HCT116 (cell line): ENCODE measurements around the gene HHAT. TPM values are rescaled to one million over a fixed set of nuclear protein-coding genes. Genes with fewer than 3 reads are reported as not detected.

Source experiments
- ATAC-seq: fragments of 200-7000 bp; cut with Tn5 transposase; 2 replicates; pipeline ENCODE4 v1.9.1; 2020; ENCODE audit warnings: mild to moderate bottlenecking, moderate library complexity
- BruUV-seq: library from RNA; stranded (reverse); fragments of 400-500 nt; replicated peaks from 2 replicates; lab custom pipeline; 2021; lab: Mats Ljungman, UMichigan
- CTCF ChIA-PET: fragments of 300-600 bp; sonication (Branson Sonifier 250); formaldehyde crosslinking; loops from one replicate; lab custom pipeline; 2021; ENCODE audit warnings: antibody characterized with exemption; lab: Charles Lee
- POLR2A ChIA-PET: fragments of 300-600, 350-600 bp; sonication (Branson Sonifier 250); formaldehyde crosslinking; loops from one replicate; lab custom pipeline; 2021; ENCODE audit warnings: antibody characterized with exemption; lab: Charles Lee
- RAD21 ChIA-PET, 2 experiments: fragments of 300-600 bp; sonication (Branson Sonifier 250); formaldehyde crosslinking; loops; one replicate each; lab custom pipeline; 2023; ENCODE audit warnings: low total read pairs in 2 of 2; ENCODE audit not compliant: uncharacterized antibody in 2 of 2, unreplicated experiment in 2 of 2, low non-redundant PET in 1 of 2; lab: Charles Lee
- DNase-seq: peaks from one replicate; pipeline ENCODE4 v3.0.0-alpha.2; 2010; ENCODE audit warnings: low read depth, low spot score
- H2AFZ ChIP-seq: fragments of 200-600 bp; shearing (Covaris generic), sonication (generic); 2 replicates; pipeline ENCODE4 v1.6.1; 2017; ENCODE audit warnings: low read depth, mixed run types, mixed read lengths, antibody characterized with exemption, low read length; ENCODE audit not compliant: poor library complexity, severe bottlenecking
- H3K27ac ChIP-seq: 2 replicates; pipeline ENCODE4 v1.5.1; 2012; ENCODE audit warnings: low read depth, low read length
- H3K27me3 ChIP-seq: fragments of 200-600 bp; sonication (generic); 2 replicates; pipeline ENCODE4 v1.6.1; 2016; ENCODE audit warnings: mixed run types, low read length, mixed read lengths; ENCODE audit not compliant: insufficient read depth
- H3K36me3 ChIP-seq, 2 experiments: fragments of 200-500 bp in 1 of 2; fragments of 200-600 bp in 1 of 2; sonication (Bioruptor generic) in 1 of 2; sonication (generic) in 1 of 2; 2 replicates each; pipeline versions ENCODE4 v1.5.1 to v1.6.1; 2014 to 2016; ENCODE audit warnings: low read length in 2 of 2, inconsistent platforms in 1 of 2, mixed read lengths in 1 of 2, mixed run types in 1 of 2; ENCODE audit not compliant: insufficient read depth in 2 of 2, control insufficient read depth in 1 of 2
- H3K4me1 ChIP-seq, 2 experiments: fragments of 200-600 bp in 1 of 2; sonication (generic) in 1 of 2; 2 replicates each; pipeline versions ENCODE4 v1.5.1 to v1.6.1; 2012 to 2017; ENCODE audit warnings: low read length in 2 of 2, inconsistent platforms in 1 of 2, mild to moderate bottlenecking in 1 of 2, mixed read lengths in 1 of 2, mixed run types in 1 of 2, moderate library complexity in 1 of 2; ENCODE audit not compliant: insufficient read depth in 2 of 2, control insufficient read depth in 1 of 2
- H3K4me2 ChIP-seq: fragments of 200-600 bp; sonication (generic); 2 replicates; pipeline ENCODE4 v1.6.1; 2017; ENCODE audit warnings: mixed run types, low read length, mixed read lengths
- H3K4me3 ChIP-seq, 2 experiments: fragments of 200-600 bp in 1 of 2; sonication (generic) in 1 of 2; replicated peaks in 1 of 2; 2 replicates each; pipeline ENCODE4 v1.5.1; 2011 to 2016; ENCODE audit warnings: low read length in 2 of 2, control low read depth in 1 of 2, low read depth in 1 of 2, mild to moderate bottlenecking in 1 of 2, mixed read lengths in 1 of 2, mixed run types in 1 of 2
- H3K79me2 ChIP-seq: fragments of 200-600 bp; sonication (generic); 2 replicates; pipeline ENCODE4 v1.6.1; 2017; ENCODE audit warnings: mild to moderate bottlenecking, mixed run types, low read length, moderate library complexity, mixed read lengths; ENCODE audit not compliant: insufficient read depth
- H3K9ac ChIP-seq: fragments of 200-600 bp; sonication (generic); 2 replicates; pipeline ENCODE4 v1.6.1; 2016; ENCODE audit warnings: low read length, mixed read lengths
- H3K9me2 ChIP-seq: fragments of 200-600 bp; sonication (generic), shearing (Covaris generic); 2 replicates; pipeline ENCODE4 v1.6.1; 2017; ENCODE audit warnings: mixed run types, mild to moderate bottlenecking, moderate library complexity; ENCODE audit not compliant: insufficient read depth
- H3K9me3 ChIP-seq, 2 experiments: fragments of 200-500 bp in 1 of 2; fragments of 200-600 bp in 1 of 2; sonication (Bioruptor generic) in 1 of 2; sonication (generic) in 1 of 2; 2 replicates each; pipeline ENCODE4 v1.6.1; 2014 to 2017; ENCODE audit warnings: low read length in 2 of 2, mixed read lengths in 2 of 2, inconsistent platforms in 1 of 2, low read depth in 1 of 2, mild to moderate bottlenecking in 1 of 2, mixed run types in 1 of 2, moderate library complexity in 1 of 2; ENCODE audit not compliant: control insufficient read depth in 1 of 2, insufficient read depth in 1 of 2
- H4K20me1 ChIP-seq: fragments of 200-600 bp; sonication (generic), shearing (Covaris generic); 2 replicates; pipeline ENCODE4 v1.6.1; 2017; ENCODE audit warnings: mixed run types, mild to moderate bottlenecking, moderate library complexity; ENCODE audit not compliant: insufficient read depth
- CBX3 ChIP-seq: IDR thresholded peaks from 2 replicates; pipeline ENCODE4 v1.6.1; 2012; ENCODE audit warnings: low read depth
- EGR1 ChIP-seq: IDR thresholded peaks from 2 replicates; pipeline ENCODE4 v1.6.1; 2012; ENCODE audit warnings: low read depth
- EZH2phosphoT487 ChIP-seq: fragments of 200-600 bp; IDR thresholded peaks from 2 replicates; pipeline ENCODE4 v1.6.1; 2018; ENCODE audit warnings: antibody characterized with exemption, borderline replicate concordance
- FOSL1 ChIP-seq: IDR thresholded peaks from 2 replicates; pipeline ENCODE4 v1.6.1; 2012; ENCODE audit warnings: low read depth
- JUND ChIP-seq: IDR thresholded peaks from 2 replicates; pipeline ENCODE4 v1.6.1; 2012
- POLR2A ChIP-seq: IDR thresholded peaks from 2 replicates; pipeline ENCODE4 v1.7.0; 2011; ENCODE audit warnings: borderline replicate concordance; ENCODE audit not compliant: insufficient read depth, insufficient read length; ENCODE audit errors: extremely low read depth
- RAD21 ChIP-seq: IDR thresholded peaks from 2 replicates; pipeline ENCODE4 v1.6.1; 2012; ENCODE audit warnings: low read depth, mild to moderate bottlenecking
- SIN3A ChIP-seq: IDR thresholded peaks from 2 replicates; pipeline ENCODE4 v1.6.1; 2012; ENCODE audit warnings: low read depth
- SP1 ChIP-seq: IDR thresholded peaks from 2 replicates; pipeline ENCODE4 v1.6.1; 2012; ENCODE audit warnings: low read depth
- SRF ChIP-seq: IDR thresholded peaks from 2 replicates; pipeline ENCODE4 v1.6.1; 2012; ENCODE audit warnings: low read depth
- ZFX ChIP-seq: fragments of 450-650 bp; IDR thresholded peaks from 2 replicates; pipeline ENCODE4 v1.6.1; 2017
- ZNF274 ChIP-seq: fragments of 200-500 bp; sonication (Bioruptor generic); IDR thresholded peaks from 2 replicates; pipeline ENCODE4 v1.6.1; 2014; ENCODE audit warnings: mild to moderate bottlenecking, low read depth, low read length, inconsistent platforms
- intact Hi-C: fragments of 100-400 bp; cut with micrococcal nuclease; formaldehyde crosslinking; loops from 2 replicates; pipeline ENCODE4 v1.10.0; 2022
- total RNA-seq: library from RNA; stranded (reverse); gene quantifications from one replicate; pipeline ENCODE4 v1.2.1, GENCODE V29; 2021; ENCODE audit not compliant: unreplicated experiment
- TF ChIP-seq, protein P1 (sequence below): IDR thresholded peaks from 2 replicates; pipeline ENCODE4 v1.6.1; 2012
- TF ChIP-seq, protein P2 (sequence below), 3 experiments: fragments of 200-600 bp in 1 of 3; sonication (generic) in 1 of 3; IDR thresholded peaks in 2 of 3; conservative IDR thresholded peaks in 1 of 3; 2 replicates each; pipeline ENCODE4 v1.5.1; 2012 to 2017; ENCODE audit warnings: low read depth in 2 of 3, low read length in 2 of 3, antibody characterized with exemption in 1 of 3, borderline replicate concordance in 1 of 3, control low read depth in 1 of 3, mild to moderate bottlenecking in 1 of 3, mixed read lengths in 1 of 3, mixed run types in 1 of 3, moderate library complexity in 1 of 3; ENCODE audit not compliant: insufficient read depth in 1 of 3
- TF ChIP-seq, protein P3 (sequence below): IDR thresholded peaks from 2 replicates; pipeline ENCODE4 v1.6.1; 2012; ENCODE audit warnings: low read depth

HHAT gene
- total RNA-seq, 1 experiment from 2014 or later = 2.7 TPM

DNA sequence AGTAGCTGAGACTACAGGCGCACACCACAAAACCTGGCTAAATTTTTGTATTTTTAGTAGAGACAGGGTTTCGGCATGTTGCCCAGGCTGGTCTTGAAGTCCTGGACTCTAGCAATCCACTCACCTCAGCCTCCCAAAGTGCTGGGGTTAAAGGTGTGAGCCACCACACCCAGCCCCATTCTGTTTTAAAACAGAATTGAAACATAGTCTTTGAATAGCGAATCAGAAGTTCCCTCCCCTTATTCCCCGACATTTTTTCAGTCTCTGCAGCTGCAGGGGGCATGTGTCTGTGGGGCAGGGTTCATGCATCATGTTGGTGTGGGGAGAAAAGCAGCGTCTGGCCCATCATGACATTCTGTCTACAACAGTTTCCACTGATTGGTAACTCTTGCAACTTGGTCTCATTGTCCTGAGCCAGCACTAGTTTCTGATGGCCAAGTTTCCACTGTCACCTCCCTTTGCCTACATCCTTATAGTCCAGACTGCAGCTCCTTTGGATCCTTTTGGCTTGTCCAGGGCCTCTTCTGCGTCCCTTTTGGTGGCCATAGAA lies 15.6 kb upstream of the HHAT start:
- no peak overlapping the region for H2AFZ ChIP-seq

More for the DNA sequence above, 15.6 kb upstream of the HHAT start:
- ATAC-seq (no peak), DNase-seq (no peak)
- Histone ChIP-seq H3K9me2 (no peaks in the 10 kb centered on the region), H3K36me3 (no peaks in the 10 kb centered on the region), H3K27ac (no peak overlapping the region), H3K4me3 (no peak overlapping the region), H3K9ac (no peak overlapping the region), H4K20me1 (no peaks in the 10 kb centered on the region), H3K4me1 (peaks cover 0 to 10% of the 10 kb centered on the region in 2 experiments; a peak in 2 of 4 replicates), H3K4me2 (no peak overlapping the region), H3K9me3 (no peaks in the 10 kb centered on the region), H3K79me2 (no peaks in the 10 kb centered on the region), H3K27me3 (no peaks in the 10 kb centered on the region)
- no TSS peak for BruUV-seq
- ChIA-PET CTCF (no interaction called here), RAD21 (no interaction called here), POLR2A (interaction anchor here (0.5 kb wide), 1 partner anchor 223 kb away, joined by 3 read pairs; no protein-coding TSS in a partner anchor)
- TF ChIP-seq, protein P1, sequence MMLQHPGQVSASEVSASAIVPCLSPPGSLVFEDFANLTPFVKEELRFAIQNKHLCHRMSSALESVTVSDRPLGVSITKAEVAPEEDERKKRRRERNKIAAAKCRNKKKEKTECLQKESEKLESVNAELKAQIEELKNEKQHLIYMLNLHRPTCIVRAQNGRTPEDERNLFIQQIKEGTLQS = no peak
- TF ChIP-seq POLR2A (no peak), ZFX (no peak), SIN3A (no peak), CBX3 (no peak), ZNF274 (no peak), SP1 (no peak), EGR1 (no peak), JUND (no peak), FOSL1 (no peak), SRF (no peak), RAD21 (no peak), EZH2phosphoT487 (no peak)
- TF ChIP-seq, protein P2, sequence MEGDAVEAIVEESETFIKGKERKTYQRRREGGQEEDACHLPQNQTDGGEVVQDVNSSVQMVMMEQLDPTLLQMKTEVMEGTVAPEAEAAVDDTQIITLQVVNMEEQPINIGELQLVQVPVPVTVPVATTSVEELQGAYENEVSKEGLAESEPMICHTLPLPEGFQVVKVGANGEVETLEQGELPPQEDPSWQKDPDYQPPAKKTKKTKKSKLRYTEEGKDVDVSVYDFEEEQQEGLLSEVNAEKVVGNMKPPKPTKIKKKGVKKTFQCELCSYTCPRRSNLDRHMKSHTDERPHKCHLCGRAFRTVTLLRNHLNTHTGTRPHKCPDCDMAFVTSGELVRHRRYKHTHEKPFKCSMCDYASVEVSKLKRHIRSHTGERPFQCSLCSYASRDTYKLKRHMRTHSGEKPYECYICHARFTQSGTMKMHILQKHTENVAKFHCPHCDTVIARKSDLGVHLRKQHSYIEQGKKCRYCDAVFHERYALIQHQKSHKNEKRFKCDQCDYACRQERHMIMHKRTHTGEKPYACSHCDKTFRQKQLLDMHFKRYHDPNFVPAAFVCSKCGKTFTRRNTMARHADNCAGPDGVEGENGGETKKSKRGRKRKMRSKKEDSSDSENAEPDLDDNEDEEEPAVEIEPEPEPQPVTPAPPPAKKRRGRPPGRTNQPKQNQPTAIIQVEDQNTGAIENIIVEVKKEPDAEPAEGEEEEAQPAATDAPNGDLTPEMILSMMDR (IDR thresholded peaks at IDR 0.05 in 2 of 3, conservative IDR thresholded peaks at IDR 0.05 in 1 of 3; ENCODE audit: borderline replicate concordance in 1 of 3, insufficient read depth in 1 of 3, low read depth in 2 of 3, low read length in 2 of 3) = no peak
- TF ChIP-seq, protein P3, sequence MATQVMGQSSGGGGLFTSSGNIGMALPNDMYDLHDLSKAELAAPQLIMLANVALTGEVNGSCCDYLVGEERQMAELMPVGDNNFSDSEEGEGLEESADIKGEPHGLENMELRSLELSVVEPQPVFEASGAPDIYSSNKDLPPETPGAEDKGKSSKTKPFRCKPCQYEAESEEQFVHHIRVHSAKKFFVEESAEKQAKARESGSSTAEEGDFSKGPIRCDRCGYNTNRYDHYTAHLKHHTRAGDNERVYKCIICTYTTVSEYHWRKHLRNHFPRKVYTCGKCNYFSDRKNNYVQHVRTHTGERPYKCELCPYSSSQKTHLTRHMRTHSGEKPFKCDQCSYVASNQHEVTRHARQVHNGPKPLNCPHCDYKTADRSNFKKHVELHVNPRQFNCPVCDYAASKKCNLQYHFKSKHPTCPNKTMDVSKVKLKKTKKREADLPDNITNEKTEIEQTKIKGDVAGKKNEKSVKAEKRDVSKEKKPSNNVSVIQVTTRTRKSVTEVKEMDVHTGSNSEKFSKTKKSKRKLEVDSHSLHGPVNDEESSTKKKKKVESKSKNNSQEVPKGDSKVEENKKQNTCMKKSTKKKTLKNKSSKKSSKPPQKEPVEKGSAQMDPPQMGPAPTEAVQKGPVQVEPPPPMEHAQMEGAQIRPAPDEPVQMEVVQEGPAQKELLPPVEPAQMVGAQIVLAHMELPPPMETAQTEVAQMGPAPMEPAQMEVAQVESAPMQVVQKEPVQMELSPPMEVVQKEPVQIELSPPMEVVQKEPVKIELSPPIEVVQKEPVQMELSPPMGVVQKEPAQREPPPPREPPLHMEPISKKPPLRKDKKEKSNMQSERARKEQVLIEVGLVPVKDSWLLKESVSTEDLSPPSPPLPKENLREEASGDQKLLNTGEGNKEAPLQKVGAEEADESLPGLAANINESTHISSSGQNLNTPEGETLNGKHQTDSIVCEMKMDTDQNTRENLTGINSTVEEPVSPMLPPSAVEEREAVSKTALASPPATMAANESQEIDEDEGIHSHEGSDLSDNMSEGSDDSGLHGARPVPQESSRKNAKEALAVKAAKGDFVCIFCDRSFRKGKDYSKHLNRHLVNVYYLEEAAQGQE = no peak
- intact Hi-C loops = loop anchor here (5.0 kb wide), 1 partner anchor 326 kb away; no protein-coding TSS in a partner anchor
